IMR-90 (cell line): ENCODE data around the gene GRIPAP1. TPM values are rescaled to one million over a fixed set of nuclear protein-coding genes. Genes with fewer than 3 reads are reported as not detected.

ENCODE experiments used
- ATAC-seq: fragments of 200-7000 bp; cut with Tn5 transposase; 2 replicates; pipeline ENCODE4 v1.9.1; 2020; ENCODE audit warnings: low read depth, mild to moderate bottlenecking, moderate library complexity
- BruUV-seq: library from RNA; stranded (reverse); fragments of 400-500 nt; replicated peaks from 2 replicates; lab custom pipeline; 2021; lab: Mats Ljungman, UMichigan
- CTCF ChIA-PET: fragments of 300-600 bp; formaldehyde crosslinking; extraction: SDS; loops from one replicate; lab custom pipeline; 2021; ENCODE audit warnings: antibody characterized with exemption; lab: Yijun Ruan, JAX
- POLR2A ChIA-PET: fragments of 300-600 bp; sonication (Branson Sonifier 250); formaldehyde crosslinking; loops from one replicate; lab custom pipeline; 2022; ENCODE audit warnings: antibody characterized with exemption; ENCODE audit not compliant: unreplicated experiment; lab: Charles Lee
- DNase-seq: peaks from one replicate; pipeline ENCODE4 v3.0.0; 2013
- H2AFZ ChIP-seq: replicated peaks from 2 replicates; pipeline ENCODE3; 2013; ENCODE audit warnings: low read length, mild to moderate bottlenecking; ENCODE audit not compliant: poor library complexity
- H2AK5ac ChIP-seq: 2 replicates; pipeline ENCODE4 v1.6.1; 2013; ENCODE audit warnings: low read depth, low read length, inconsistent platforms
- H2AK9ac ChIP-seq: replicated peaks from 2 replicates; pipeline ENCODE3; 2013; ENCODE audit warnings: mild to moderate bottlenecking, low read depth, low read length, moderate library complexity; ENCODE audit not compliant: poor library complexity
- H2BK120ac ChIP-seq: 2 replicates; pipeline ENCODE4 v1.6.1; 2013; ENCODE audit warnings: low read depth, low read length, inconsistent platforms
- H2BK15ac ChIP-seq: 3 replicates; pipeline ENCODE4 v1.6.1; 2013; ENCODE audit warnings: low read depth, low read length, inconsistent platforms
- H2BK20ac ChIP-seq: 2 replicates; pipeline ENCODE4 v1.6.1; 2013; ENCODE audit warnings: low read depth, mild to moderate bottlenecking, inconsistent platforms, low read length, moderate library complexity
- H2BK5ac ChIP-seq: 2 replicates; pipeline ENCODE4 v1.6.1; 2013; ENCODE audit warnings: mild to moderate bottlenecking, low read depth, low read length, inconsistent platforms; ENCODE audit not compliant: poor library complexity, severe bottlenecking
- H3K14ac ChIP-seq: replicated peaks from 2 replicates; pipeline ENCODE4 v1.6.1; 2013; ENCODE audit warnings: low read depth, low read length, inconsistent platforms
- H3K18ac ChIP-seq: 2 replicates; pipeline ENCODE4 v1.6.1; 2013; ENCODE audit warnings: low read depth, low read length, control low read depth
- H3K23ac ChIP-seq: 2 replicates; pipeline ENCODE4 v1.6.1; 2013; ENCODE audit warnings: low read depth, low read length, inconsistent platforms
- H3K27ac ChIP-seq: 2 replicates; pipeline ENCODE4 v1.5.1; 2013; ENCODE audit warnings: mild to moderate bottlenecking, control low read depth, low read length; ENCODE audit not compliant: insufficient read depth
- H3K27me3 ChIP-seq: 2 replicates; pipeline ENCODE4 v1.6.1; 2013; ENCODE audit warnings: low read length; ENCODE audit not compliant: control insufficient read depth, insufficient read depth
- H3K36me3 ChIP-seq: 2 replicates; pipeline ENCODE4 v1.6.1; 2013; ENCODE audit warnings: low read length, mixed read lengths; ENCODE audit not compliant: control insufficient read depth, insufficient read depth
- H3K4ac ChIP-seq: 2 replicates; pipeline ENCODE4 v1.6.1; 2013; ENCODE audit warnings: low read depth, low read length, inconsistent platforms
- H3K4me1 ChIP-seq: 2 replicates; pipeline ENCODE4 v1.6.1; 2013; ENCODE audit warnings: low read length, mixed read lengths; ENCODE audit not compliant: control insufficient read depth, insufficient read depth
- H3K4me2 ChIP-seq: 2 replicates; pipeline ENCODE4 v1.6.1; 2013; ENCODE audit warnings: low read depth, mild to moderate bottlenecking, control low read depth, low read length, moderate library complexity
- H3K4me3 ChIP-seq: 2 replicates; pipeline ENCODE4 v1.5.1; 2013; ENCODE audit warnings: low read depth, mild to moderate bottlenecking, control low read depth, low read length, moderate library complexity; ENCODE audit not compliant: insufficient read depth
- H3K56ac ChIP-seq: 2 replicates; pipeline ENCODE4 v1.6.1; 2013; ENCODE audit warnings: low read length, inconsistent platforms; ENCODE audit not compliant: insufficient read depth; ENCODE audit errors: extremely low read depth
- H3K79me1 ChIP-seq, 2 experiments: 2 replicates each; pipeline ENCODE4 v1.6.1; 2013; ENCODE audit warnings: low read length in 2 of 2, inconsistent platforms in 1 of 2, low read depth in 1 of 2
- H3K9ac ChIP-seq: 2 replicates; pipeline ENCODE4 v1.6.1; 2013; ENCODE audit warnings: low read depth, low read length, control low read depth
- H3K9me1 ChIP-seq: 2 replicates; pipeline ENCODE4 v1.6.1; 2013; ENCODE audit warnings: low read length, inconsistent platforms; ENCODE audit not compliant: insufficient read depth
- H3K9me3 ChIP-seq: 2 replicates; pipeline ENCODE4 v1.6.1; 2013; ENCODE audit warnings: low read length; ENCODE audit not compliant: control insufficient read depth, insufficient read depth
- H4K20me1 ChIP-seq: 2 replicates; pipeline ENCODE4 v1.6.1; 2013; ENCODE audit warnings: low read length, inconsistent platforms; ENCODE audit not compliant: insufficient read depth
- H4K5ac ChIP-seq: 2 replicates; pipeline ENCODE4 v1.6.1; 2013; ENCODE audit warnings: mild to moderate bottlenecking, low read depth, low read length, control low read depth
- H4K8ac ChIP-seq, 2 experiments: 2 replicates each; pipeline ENCODE4 v1.6.1; 2013; ENCODE audit warnings: low read depth in 2 of 2, low read length in 2 of 2, control low read depth in 1 of 2, inconsistent platforms in 1 of 2
- H4K91ac ChIP-seq: 2 replicates; pipeline ENCODE4 v1.6.1; 2013; ENCODE audit warnings: low read depth, low read length, inconsistent platforms; ENCODE audit not compliant: insufficient read depth
- BHLHE40 ChIP-seq: fragments of 150-350 bp; IDR thresholded peaks from 2 replicates; pipeline ENCODE4 v1.6.1; 2016; ENCODE audit warnings: mild to moderate bottlenecking, low read depth, low read length
- CEBPB ChIP-seq: IDR thresholded peaks from 2 replicates; pipeline ENCODE4 v1.6.1; 2012; ENCODE audit warnings: low read depth, low read length, improper control_type of control experiment
- CHD1 ChIP-seq: IDR thresholded peaks from 2 replicates; pipeline ENCODE4 v1.6.1; 2012; ENCODE audit warnings: low read depth, low read length, improper control_type of control experiment
- MAFK ChIP-seq: IDR thresholded peaks from 2 replicates; pipeline ENCODE4 v1.6.1; 2012; ENCODE audit warnings: low read depth, low read length, improper control_type of control experiment
- MAZ ChIP-seq: IDR thresholded peaks from 2 replicates; pipeline ENCODE4 v1.6.1; 2012; ENCODE audit warnings: low read depth, mild to moderate bottlenecking, low read length, improper control_type of control experiment, moderate library complexity, borderline replicate concordance
- MXI1 ChIP-seq: IDR thresholded peaks from 2 replicates; pipeline ENCODE4 v1.6.1; 2012; ENCODE audit warnings: low read depth, mild to moderate bottlenecking, low read length, moderate library complexity, borderline replicate concordance
- NFE2L2 ChIP-seq: fragments of 150-350 bp; IDR thresholded peaks from 2 replicates; pipeline ENCODE4 v1.6.1; 2016; ENCODE audit warnings: low read depth, mild to moderate bottlenecking, low read length
- POLR2A ChIP-seq: IDR thresholded peaks from 2 replicates; pipeline ENCODE4 v1.6.1; 2012; ENCODE audit warnings: mild to moderate bottlenecking, low read depth, low read length
- RAD21 ChIP-seq: IDR thresholded peaks from 2 replicates; pipeline ENCODE4 v1.6.1; 2012; ENCODE audit warnings: low read length, improper control_type of control experiment
- RCOR1 ChIP-seq: IDR thresholded peaks from 2 replicates; pipeline ENCODE4 v1.6.1; 2012; ENCODE audit warnings: mild to moderate bottlenecking, low read length, improper control_type of control experiment; ENCODE audit not compliant: insufficient replicate concordance
- RFX5 ChIP-seq: IDR thresholded peaks from 2 replicates; pipeline ENCODE4 v1.8.0; 2012; ENCODE audit warnings: low read depth, mild to moderate bottlenecking, low read length, moderate library complexity
- SMC3 ChIP-seq: fragments of 150-350 bp; IDR thresholded peaks from 2 replicates; pipeline ENCODE4 v1.6.1; 2016; ENCODE audit warnings: low read depth, mild to moderate bottlenecking, antibody characterized with exemption, low read length, moderate library complexity
- WGBS, 2 experiments: methylation state at CpG; one replicate each; pipeline versions ENCODE4 v1.1.5 to v1.1.7; 2013; ENCODE audit warnings: missing lambda C conversion rate in 2 of 2; ENCODE audit not compliant: insufficient read length in 1 of 2; ENCODE audit errors: extremely low coverage in 2 of 2; 5-methylcytosine and 5-hydroxymethylcytosine counted together
- dilution Hi-C: fragments of 300-500 bp; cut with HindIII; formaldehyde crosslinking; loops from one replicate; pipeline ENCODE4 v1.14.3; 2018; ENCODE audit warnings: low sequenced_read_pairs; ENCODE audit not compliant: unreplicated experiment
- in situ Hi-C: fragments of 300-500 bp; cut with MboI; formaldehyde crosslinking; loops from 3 replicates; pipeline ENCODE4 v1.14.3; 2019; ENCODE audit warnings: low sequenced_read_pairs, inconsistent platforms, mixed read lengths
- intact Hi-C: fragments of 100-400 bp; cut with micrococcal nuclease; formaldehyde crosslinking; loops from 2 replicates; pipeline ENCODE4 v1.10.0; 2022
- polyA plus RNA-seq, 3 experiments: library from polyadenylated mRNA; depleted of rRNA; stranded (reverse); fragments of >200 nt; gene quantifications; 2 replicates each; pipeline ENCODE4 v1.2.3, GENCODE V29; 2012; ENCODE audit warnings: low replicate concordance in 1 of 3
- total RNA-seq: library from RNA; depleted of rRNA; stranded (reverse); fragments of >200 nt; gene quantifications from 2 replicates; pipeline ENCODE4 v1.2.3, GENCODE V29; 2012
- TF ChIP-seq, protein P1 (sequence below): conservative IDR thresholded peaks from 2 replicates; pipeline ENCODE4 v1.5.1; 2012; ENCODE audit warnings: mild to moderate bottlenecking, low read depth, low read length, improper control_type of control experiment
- TF ChIP-seq, protein P2 (sequence below): fragments of 150-350 bp; IDR thresholded peaks from 2 replicates; pipeline ENCODE4 v1.6.1; 2016; ENCODE audit warnings: low read depth, mild to moderate bottlenecking, low read length, moderate library complexity, borderline replicate concordance
- TF ChIP-seq, protein P3 (sequence below): fragments of 150-350 bp; IDR thresholded peaks from 2 replicates; pipeline ENCODE4 v1.6.1; 2017; ENCODE audit warnings: mild to moderate bottlenecking, antibody characterized with exemption, low read length, low read depth

The GRIPAP1 gene
- total and polyA plus RNA-seq, 2 of the 4 experiments (the other 2 are of a cell fraction): 17.9 to 25.0 TPM

DNA sequence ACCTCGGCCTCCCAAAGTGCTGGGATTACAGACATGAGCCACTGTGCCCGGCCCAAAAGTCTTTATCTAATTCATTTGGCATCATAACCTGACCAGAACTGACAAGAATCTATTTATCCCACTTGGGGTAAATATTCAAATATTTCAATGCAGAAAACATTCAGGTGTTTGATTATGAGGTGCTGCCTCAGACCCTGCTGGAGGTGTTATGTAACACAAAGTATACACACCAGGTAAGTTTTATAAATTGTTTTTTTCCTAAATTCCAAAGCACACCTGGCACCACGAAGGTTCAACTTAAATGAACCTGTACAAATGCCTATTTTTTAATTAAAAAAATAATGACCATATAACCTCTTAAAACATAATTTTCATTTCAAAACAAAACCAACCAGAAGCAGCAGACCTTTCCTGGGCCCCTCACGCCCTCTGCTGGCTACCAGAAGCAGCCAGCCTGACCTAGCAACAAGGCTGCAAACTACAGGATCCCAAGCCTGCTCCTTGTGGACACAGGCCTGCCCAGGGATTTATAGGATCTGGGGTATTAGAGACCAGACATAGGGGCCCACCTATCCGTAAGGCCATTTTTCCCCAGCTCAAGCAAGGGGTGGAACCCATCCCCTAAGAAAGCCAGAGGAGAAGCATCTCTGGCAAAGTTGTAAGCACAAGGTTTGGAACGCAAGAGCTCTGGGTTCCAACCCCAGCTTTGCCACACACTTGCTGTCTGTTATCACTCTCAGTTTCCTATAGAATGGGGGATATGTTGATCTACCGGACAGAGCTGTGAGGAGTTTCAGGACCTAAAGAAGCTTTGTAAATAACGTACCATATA, 56.3 kb downstream of the GRIPAP1 start:
- no CpG with 5 or more reads among the region's 8 CpGs for WGBS, 2 experiments
- Histone ChIP-seq H2AK5ac (no peak overlapping the region), H3K9ac (no peak overlapping the region), H3K56ac (no peak overlapping the region), H3K9me1 (no peaks in the 10 kb centered on the region), H3K79me1 (peaks cover 4 to 22% of the 10 kb centered on the region in 2 experiments; a peak in 3 of 4 replicates), H3K23ac (no peak overlapping the region), H4K5ac (no peak overlapping the region), H3K4ac (no peak overlapping the region), H3K9me3 (no peaks in the 10 kb centered on the region), H2AFZ (no peak overlapping the region), H3K36me3 (peaks cover 19% of the 10 kb centered on the region), H3K4me2 (no peak overlapping the region), H3K27ac (no peak overlapping the region), H3K4me1 (no peaks in the 10 kb centered on the region), H3K18ac (no peak overlapping the region), H2BK120ac (no peak overlapping the region), H4K91ac (no peak overlapping the region), H4K20me1 (peaks cover 44% of the 10 kb centered on the region), H4K8ac (no peak overlapping the region), H2BK15ac (no peak overlapping the region), H3K27me3 (no peaks in the 10 kb centered on the region), H2BK20ac (no peak overlapping the region), H2BK5ac (no peak overlapping the region), H2AK9ac (no peak overlapping the region), H3K14ac (no peak overlapping the region), H3K4me3 (no peak overlapping the region)
- ChIA-PET POLR2A (no interaction called here), CTCF (no interaction called here)
- in situ Hi-C loops: no loop called here
- peak; percentile 93 for ATAC-seq
- BruUV-seq: no TSS peak
- peak; percentile 51 for DNase-seq
- dilution Hi-C loops: no loop called here
- intact Hi-C loops: loop anchor here (10.0 kb wide), 1 partner anchor 301 kb away; no protein-coding TSS in a partner anchor
- TF ChIP-seq CHD1 (no peak), RCOR1 (no peak), MAFK (no peak), POLR2A (no peak), NFE2L2 (no peak), MXI1 (no peak), RAD21 (peak; percentile 65), MAZ (no peak), BHLHE40 (no peak), SMC3 (peak; percentile 46), CEBPB (no peak), RFX5 (peak; percentile 54; the same call in 1 of the 2 replicates)
- TF ChIP-seq, protein P1, sequence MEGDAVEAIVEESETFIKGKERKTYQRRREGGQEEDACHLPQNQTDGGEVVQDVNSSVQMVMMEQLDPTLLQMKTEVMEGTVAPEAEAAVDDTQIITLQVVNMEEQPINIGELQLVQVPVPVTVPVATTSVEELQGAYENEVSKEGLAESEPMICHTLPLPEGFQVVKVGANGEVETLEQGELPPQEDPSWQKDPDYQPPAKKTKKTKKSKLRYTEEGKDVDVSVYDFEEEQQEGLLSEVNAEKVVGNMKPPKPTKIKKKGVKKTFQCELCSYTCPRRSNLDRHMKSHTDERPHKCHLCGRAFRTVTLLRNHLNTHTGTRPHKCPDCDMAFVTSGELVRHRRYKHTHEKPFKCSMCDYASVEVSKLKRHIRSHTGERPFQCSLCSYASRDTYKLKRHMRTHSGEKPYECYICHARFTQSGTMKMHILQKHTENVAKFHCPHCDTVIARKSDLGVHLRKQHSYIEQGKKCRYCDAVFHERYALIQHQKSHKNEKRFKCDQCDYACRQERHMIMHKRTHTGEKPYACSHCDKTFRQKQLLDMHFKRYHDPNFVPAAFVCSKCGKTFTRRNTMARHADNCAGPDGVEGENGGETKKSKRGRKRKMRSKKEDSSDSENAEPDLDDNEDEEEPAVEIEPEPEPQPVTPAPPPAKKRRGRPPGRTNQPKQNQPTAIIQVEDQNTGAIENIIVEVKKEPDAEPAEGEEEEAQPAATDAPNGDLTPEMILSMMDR: peak; percentile 76
- TF ChIP-seq, protein P2, sequence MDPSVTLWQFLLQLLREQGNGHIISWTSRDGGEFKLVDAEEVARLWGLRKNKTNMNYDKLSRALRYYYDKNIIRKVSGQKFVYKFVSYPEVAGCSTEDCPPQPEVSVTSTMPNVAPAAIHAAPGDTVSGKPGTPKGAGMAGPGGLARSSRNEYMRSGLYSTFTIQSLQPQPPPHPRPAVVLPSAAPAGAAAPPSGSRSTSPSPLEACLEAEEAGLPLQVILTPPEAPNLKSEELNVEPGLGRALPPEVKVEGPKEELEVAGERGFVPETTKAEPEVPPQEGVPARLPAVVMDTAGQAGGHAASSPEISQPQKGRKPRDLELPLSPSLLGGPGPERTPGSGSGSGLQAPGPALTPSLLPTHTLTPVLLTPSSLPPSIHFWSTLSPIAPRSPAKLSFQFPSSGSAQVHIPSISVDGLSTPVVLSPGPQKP: no peak
- TF ChIP-seq, protein P3, sequence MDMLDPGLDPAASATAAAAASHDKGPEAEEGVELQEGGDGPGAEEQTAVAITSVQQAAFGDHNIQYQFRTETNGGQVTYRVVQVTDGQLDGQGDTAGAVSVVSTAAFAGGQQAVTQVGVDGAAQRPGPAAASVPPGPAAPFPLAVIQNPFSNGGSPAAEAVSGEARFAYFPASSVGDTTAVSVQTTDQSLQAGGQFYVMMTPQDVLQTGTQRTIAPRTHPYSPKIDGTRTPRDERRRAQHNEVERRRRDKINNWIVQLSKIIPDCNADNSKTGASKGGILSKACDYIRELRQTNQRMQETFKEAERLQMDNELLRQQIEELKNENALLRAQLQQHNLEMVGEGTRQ: no peak
